HepG2 (cell line): ENCODE measurements around the gene GPR85. TPM values are rescaled to one million over a fixed set of nuclear protein-coding genes. Genes with fewer than 3 reads are reported as not detected.

Experiments used
- ATAD3A ChIP-seq: sonication (generic); formaldehyde crosslinking; IDR thresholded peaks from 2 replicates; pipeline ENCODE4 v1.4.0; 2020; ENCODE audit warnings: missing genetic modification reagents
- CREB3 ChIP-seq: sonication (generic); formaldehyde crosslinking; IDR thresholded peaks from 2 replicates; pipeline ENCODE4 v1.5.0; 2020; ENCODE audit warnings: missing genetic modification reagents
- HES4 ChIP-seq: sonication (generic); formaldehyde crosslinking; IDR thresholded peaks from 2 replicates; pipeline ENCODE4 v1.9.0; 2021; ENCODE audit warnings: mild to moderate bottlenecking, missing genetic modification reagents, borderline replicate concordance
- NONO ChIP-seq, 2 experiments: fragments of 450-650 bp in 1 of 2; sonication (generic) in 1 of 2; formaldehyde crosslinking in 1 of 2; IDR thresholded peaks in 1 of 2; conservative IDR thresholded peaks in 1 of 2; 2 replicates each; pipeline versions ENCODE4 v1.6.1 to v1.8.0; 2017 to 2022; ENCODE audit warnings: mild to moderate bottlenecking in 1 of 2, missing genetic modification reagents in 1 of 2, moderate library complexity in 1 of 2
- ZNF205 ChIP-seq: IDR thresholded peaks from 2 replicates; pipeline ENCODE4 v1.6.1; 2018; ENCODE audit warnings: missing biosample characterization, missing genetic modification reagents
- ZNF225 ChIP-seq: sonication (generic); formaldehyde crosslinking; IDR thresholded peaks from 2 replicates; pipeline ENCODE4 v1.4.0; 2020; ENCODE audit warnings: mild to moderate bottlenecking, missing genetic modification reagents
- ZNF570 ChIP-seq: sonication (generic); formaldehyde crosslinking; IDR thresholded peaks from 2 replicates; pipeline ENCODE4 v1.4.0; 2020; ENCODE audit warnings: mild to moderate bottlenecking, missing genetic modification reagents, borderline replicate concordance
- ZNF614 ChIP-seq: IDR thresholded peaks from 2 replicates; pipeline ENCODE4 v1.6.1; 2018; ENCODE audit warnings: missing biosample characterization, missing genetic modification reagents, inconsistent platforms, borderline replicate concordance
- ZNF883 ChIP-seq: sonication (generic); formaldehyde crosslinking; IDR thresholded peaks from 2 replicates; pipeline ENCODE4 v1.5.1; 2020; ENCODE audit warnings: mild to moderate bottlenecking, missing genetic modification reagents; ENCODE audit errors: not compliant biosample characterization
- polyA plus RNA-seq, 8 experiments: library from polyadenylated mRNA; depleted of rRNA in 3 of 8; stranded (reverse) in 7 of 8; unstranded in 1 of 8; fragments of >200 nt; fragmentation: Illumina TruSeq in 4 of 8; extraction: Trizol in 4 of 8; gene quantifications; 2 replicates each; pipeline versions ENCODE4 v1.2.1 to v1.2.3, GENCODE V29; 2011 to 2016; ENCODE audit warnings: low read depth in 4 of 8, missing spikeins in 1 of 8, mixed read lengths in 1 of 8; ENCODE audit not compliant: insufficient read depth in 1 of 8
- total RNA-seq, 5 experiments: library from RNA; depleted of rRNA; stranded (reverse); fragments of >200 nt; fragmentation: Illumina TruSeq; extraction: Trizol; gene quantifications; 2 replicates each; pipeline ENCODE4 v1.2.3, GENCODE V29; 2016; ENCODE audit warnings: low read depth in 1 of 5
- TF ChIP-seq, protein P1 (sequence below): sonication (generic); formaldehyde crosslinking; IDR thresholded peaks from 2 replicates; pipeline ENCODE4 v1.8.0; 2022; ENCODE audit warnings: missing genetic modification reagents, mild to moderate bottlenecking, moderate library complexity, borderline replicate concordance
- TF ChIP-seq, protein P2 (sequence below): sonication (generic); formaldehyde crosslinking; IDR thresholded peaks from 2 replicates; pipeline ENCODE4 v1.8.0; 2022; ENCODE audit warnings: mild to moderate bottlenecking, missing genetic modification reagents; ENCODE audit not compliant: insufficient replicate concordance
- TF ChIP-seq, protein P3 (sequence below): IDR thresholded peaks from 2 replicates; pipeline ENCODE4 v1.6.1; 2016

Gene GPR85
- total and polyA plus RNA-seq, 2 of the 13 experiments (the other 11 are each of a cell fraction or from before 2014, with no cell fraction given) = not detected

GRCh38 chr7:113131367-113131766 is 44.7 kb upstream of the GPR85 start (continued):
- TF ChIP-seq, protein P1, sequence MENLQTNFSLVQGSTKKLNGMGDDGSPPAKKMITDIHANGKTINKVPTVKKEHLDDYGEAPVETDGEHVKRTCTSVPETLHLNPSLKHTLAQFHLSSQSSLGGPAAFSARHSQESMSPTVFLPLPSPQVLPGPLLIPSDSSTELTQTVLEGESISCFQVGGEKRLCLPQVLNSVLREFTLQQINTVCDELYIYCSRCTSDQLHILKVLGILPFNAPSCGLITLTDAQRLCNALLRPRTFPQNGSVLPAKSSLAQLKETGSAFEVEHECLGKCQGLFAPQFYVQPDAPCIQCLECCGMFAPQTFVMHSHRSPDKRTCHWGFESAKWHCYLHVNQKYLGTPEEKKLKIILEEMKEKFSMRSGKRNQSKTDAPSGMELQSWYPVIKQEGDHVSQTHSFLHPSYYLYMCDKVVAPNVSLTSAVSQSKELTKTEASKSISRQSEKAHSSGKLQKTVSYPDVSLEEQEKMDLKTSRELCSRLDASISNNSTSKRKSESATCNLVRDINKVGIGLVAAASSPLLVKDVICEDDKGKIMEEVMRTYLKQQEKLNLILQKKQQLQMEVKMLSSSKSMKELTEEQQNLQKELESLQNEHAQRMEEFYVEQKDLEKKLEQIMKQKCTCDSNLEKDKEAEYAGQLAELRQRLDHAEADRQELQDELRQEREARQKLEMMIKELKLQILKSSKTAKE (CRISPR knock-in tag) = no peak
- TF ChIP-seq ZNF205 (CRISPR knock-in tag) (no peak), ZNF883 (no peak), CREB3 (no peak), NONO (IDR thresholded peaks at IDR 0.05) (no peak), NONO (CRISPR knock-in tag; conservative IDR thresholded peaks at IDR 0.05) (no peak), ZNF225 (no peak), HES4 (CRISPR knock-in tag) (no peak), ZNF570 (CRISPR knock-in tag) (no peak), ZNF614 (CRISPR knock-in tag) (no peak), ATAD3A (no peak)
- TF ChIP-seq, protein P2, sequence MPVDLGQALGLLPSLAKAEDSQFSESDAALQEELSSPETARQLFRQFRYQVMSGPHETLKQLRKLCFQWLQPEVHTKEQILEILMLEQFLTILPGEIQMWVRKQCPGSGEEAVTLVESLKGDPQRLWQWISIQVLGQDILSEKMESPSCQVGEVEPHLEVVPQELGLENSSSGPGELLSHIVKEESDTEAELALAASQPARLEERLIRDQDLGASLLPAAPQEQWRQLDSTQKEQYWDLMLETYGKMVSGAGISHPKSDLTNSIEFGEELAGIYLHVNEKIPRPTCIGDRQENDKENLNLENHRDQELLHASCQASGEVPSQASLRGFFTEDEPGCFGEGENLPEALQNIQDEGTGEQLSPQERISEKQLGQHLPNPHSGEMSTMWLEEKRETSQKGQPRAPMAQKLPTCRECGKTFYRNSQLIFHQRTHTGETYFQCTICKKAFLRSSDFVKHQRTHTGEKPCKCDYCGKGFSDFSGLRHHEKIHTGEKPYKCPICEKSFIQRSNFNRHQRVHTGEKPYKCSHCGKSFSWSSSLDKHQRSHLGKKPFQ = no peak
- TF ChIP-seq, protein P3, sequence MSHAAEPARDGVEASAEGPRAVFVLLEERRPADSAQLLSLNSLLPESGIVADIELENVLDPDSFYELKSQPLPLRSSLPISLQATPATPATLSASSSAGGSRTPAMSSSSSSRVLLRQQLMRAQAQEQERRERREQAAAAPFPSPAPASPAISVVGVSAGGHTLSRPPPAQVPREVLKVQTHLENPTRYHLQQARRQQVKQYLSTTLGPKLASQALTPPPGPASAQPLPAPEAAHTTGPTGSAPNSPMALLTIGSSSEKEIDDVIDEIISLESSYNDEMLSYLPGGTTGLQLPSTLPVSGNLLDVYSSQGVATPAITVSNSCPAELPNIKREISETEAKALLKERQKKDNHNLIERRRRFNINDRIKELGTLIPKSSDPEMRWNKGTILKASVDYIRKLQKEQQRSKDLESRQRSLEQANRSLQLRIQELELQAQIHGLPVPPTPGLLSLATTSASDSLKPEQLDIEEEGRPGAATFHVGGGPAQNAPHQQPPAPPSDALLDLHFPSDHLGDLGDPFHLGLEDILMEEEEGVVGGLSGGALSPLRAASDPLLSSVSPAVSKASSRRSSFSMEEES (CRISPR knock-in tag) = no peak
